ENCODE data around the gene ARHGAP26.
A peak's percentile ranks its signal among the peaks of the same experiment; 100 is the strongest.

The ARHGAP26 gene

GRCh38 chr5:142769793-142770649 is at the start of gene ARHGAP26:
Gene ARHGAP26, plus strand, starts transcription at chr5:142770377. Its CDS starts 385 bp downstream, at chr5:142770762.
- Mint-ChIP-seq H3K27ac (peak within 1 kb of the TSS; percentile 76), H3K27me3 (no peaks in the 10 kb centered on the region), H3K4me1 (ENCODE audit: low read depth) (peaks cover 38% of the 10 kb centered on the region), H3K9me3 (ENCODE audit: low read depth) (no peaks in the 10 kb centered on the region), H3K4me3 (peak within 1 kb of the TSS; percentile 91), H3K36me3 (no peaks in the 10 kb centered on the region)

GRCh38 chr5:142720641-142721271 is 49.4 kb upstream of the ARHGAP26 start:
- H3K27ac Mint-ChIP-seq, result no peak overlapping the region
- H3K4me1 Mint-ChIP-seq (ENCODE audit: low read depth), result no peaks in the 10 kb centered on the region
- peaks cover 4% of the 10 kb centered on the region for H3K27me3 Mint-ChIP-seq
- H3K9me3 Mint-ChIP-seq (ENCODE audit: low read depth), result no peaks in the 10 kb centered on the region
- no peak overlapping the region for H3K4me3 Mint-ChIP-seq
- H3K36me3 Mint-ChIP-seq, result no peaks in the 10 kb centered on the region

GRCh38 chr5:142722146-142722545 is 48.0 kb upstream of the ARHGAP26 start:
- Mint-ChIP-seq H3K36me3 (no peaks in the 10 kb centered on the region), H3K27me3 (peaks cover 4% of the 10 kb centered on the region), H3K9me3 (ENCODE audit: low read depth) (no peaks in the 10 kb centered on the region), H3K4me3 (no peak overlapping the region), H3K27ac (no peak overlapping the region), H3K4me1 (ENCODE audit: low read depth) (no peaks in the 10 kb centered on the region)

- Mint-ChIP-seq H3K4me1 (ENCODE audit: low read depth) (no peaks in the 10 kb centered on the region), H3K36me3 (no peaks in the 10 kb centered on the region), H3K9me3 (ENCODE audit: low read depth) (no peaks in the 10 kb centered on the region), H3K27me3 (peaks cover 2% of the 10 kb centered on the region), H3K4me3 (no peak overlapping the region), H3K27ac (no peak overlapping the region)
These were observed 47.3 kb upstream of the ARHGAP26 start for GRCh38 chr5:142722896-142723295.

GRCh38 chr5:142724821-142725220 is 45.4 kb upstream of the ARHGAP26 start:
- Mint-ChIP-seq H3K36me3 (no peaks in the 10 kb centered on the region), H3K27ac (no peak overlapping the region), H3K27me3 (peaks cover 2% of the 10 kb centered on the region), H3K4me1 (ENCODE audit: low read depth) (no peaks in the 10 kb centered on the region), H3K9me3 (ENCODE audit: low read depth) (no peaks in the 10 kb centered on the region), H3K4me3 (no peak overlapping the region)

- Mint-ChIP-seq H3K36me3 (no peaks in the 10 kb centered on the region), H3K27ac (no peak overlapping the region), H3K4me3 (no peak overlapping the region), H3K27me3 (peaks cover 2% of the 10 kb centered on the region), H3K4me1 (ENCODE audit: low read depth) (no peaks in the 10 kb centered on the region), H3K9me3 (ENCODE audit: low read depth) (no peaks in the 10 kb centered on the region)
These were observed 44.7 kb upstream of the ARHGAP26 start for GRCh38 chr5:142725231-142726187.

GRCh38 chr5:142726188-142726731 is 43.9 kb upstream of the ARHGAP26 start:
- Mint-ChIP-seq H3K4me1 (ENCODE audit: low read depth) (no peaks in the 10 kb centered on the region), H3K36me3 (no peaks in the 10 kb centered on the region), H3K9me3 (ENCODE audit: low read depth) (no peaks in the 10 kb centered on the region), H3K27me3 (peaks cover 2% of the 10 kb centered on the region), H3K4me3 (no peak overlapping the region), H3K27ac (no peak overlapping the region)

- Mint-ChIP-seq H3K4me1 (ENCODE audit: low read depth) (no peaks in the 10 kb centered on the region), H3K9me3 (ENCODE audit: low read depth) (no peaks in the 10 kb centered on the region), H3K36me3 (no peaks in the 10 kb centered on the region), H3K27me3 (no peaks in the 10 kb centered on the region), H3K27ac (no peak overlapping the region), H3K4me3 (no peak overlapping the region)
These were observed 42.5 kb upstream of the ARHGAP26 start for GRCh38 chr5:142727735-142728047.

GRCh38 chr5:142735323-142736246 is 34.6 kb upstream of the ARHGAP26 start:
- no peak overlapping the region for H3K4me3 Mint-ChIP-seq
- peaks cover 12% of the 10 kb centered on the region for H3K4me1 Mint-ChIP-seq (ENCODE audit: low read depth)
- H3K36me3 Mint-ChIP-seq, result no peaks in the 10 kb centered on the region
- H3K9me3 Mint-ChIP-seq (ENCODE audit: low read depth), result no peaks in the 10 kb centered on the region
- H3K27me3 Mint-ChIP-seq, result no peaks in the 10 kb centered on the region
- no peak overlapping the region for H3K27ac Mint-ChIP-seq

- peaks cover 12% of the 10 kb centered on the region for H3K4me1 Mint-ChIP-seq (ENCODE audit: low read depth)
These were observed 33.9 kb upstream of the ARHGAP26 start for GRCh38 chr5:142736247-142736632.

GRCh38 chr5:142737179-142737578 is 33.0 kb upstream of the ARHGAP26 start:
- Mint-ChIP-seq H3K27ac (no peak overlapping the region), H3K27me3 (no peaks in the 10 kb centered on the region), H3K4me1 (ENCODE audit: low read depth) (peaks cover 12% of the 10 kb centered on the region), H3K9me3 (ENCODE audit: low read depth) (no peaks in the 10 kb centered on the region), H3K4me3 (no peak overlapping the region), H3K36me3 (no peaks in the 10 kb centered on the region)

More at GRCh38 chr5:142736247-142736632, 33.9 kb upstream of the ARHGAP26 start:
- Mint-ChIP-seq H3K27ac (no peak overlapping the region), H3K36me3 (no peaks in the 10 kb centered on the region), H3K4me3 (no peak overlapping the region), H3K9me3 (ENCODE audit: low read depth) (no peaks in the 10 kb centered on the region), H3K27me3 (no peaks in the 10 kb centered on the region)

GRCh38 chr5:142740474-142741242 is 29.5 kb upstream of the ARHGAP26 start:
- H3K4me3 Mint-ChIP-seq, result no peak overlapping the region
- no peaks in the 10 kb centered on the region for H3K36me3 Mint-ChIP-seq
- H3K27ac Mint-ChIP-seq, result no peak overlapping the region
- no peaks in the 10 kb centered on the region for H3K4me1 Mint-ChIP-seq (ENCODE audit: low read depth)
- H3K9me3 Mint-ChIP-seq (ENCODE audit: low read depth), result no peaks in the 10 kb centered on the region
- H3K27me3 Mint-ChIP-seq, result no peaks in the 10 kb centered on the region
